ENCODE data around the gene GRIK4. TPM values are rescaled to one million over a fixed set of nuclear protein-coding genes. Genes with fewer than 3 reads are reported as not detected.

Gene GRIK4
- polyA plus RNA-seq, 1 experiment, result not detected

DNA sequence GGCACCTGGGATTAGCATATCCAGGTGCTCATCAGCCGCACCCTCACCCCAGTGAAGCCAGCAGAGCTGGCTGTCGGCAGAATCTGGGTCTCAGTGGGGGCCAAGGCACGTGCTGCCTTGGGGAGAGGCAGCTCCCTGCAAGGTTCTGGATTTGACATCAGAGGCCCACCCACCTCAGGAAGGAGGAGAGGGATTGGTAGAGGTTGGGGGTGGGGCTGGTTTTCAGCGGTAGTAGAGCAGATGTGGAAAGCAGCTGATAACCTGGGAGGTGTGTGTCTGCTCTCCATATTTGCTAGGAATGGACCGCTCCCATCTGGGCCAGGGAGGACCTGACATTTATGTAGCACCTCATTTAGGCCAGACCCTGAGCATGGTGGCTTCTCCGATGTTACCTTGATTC, 147.5 kb downstream of the GRIK4 start:
- TF ChIP-seq, protein P1, sequence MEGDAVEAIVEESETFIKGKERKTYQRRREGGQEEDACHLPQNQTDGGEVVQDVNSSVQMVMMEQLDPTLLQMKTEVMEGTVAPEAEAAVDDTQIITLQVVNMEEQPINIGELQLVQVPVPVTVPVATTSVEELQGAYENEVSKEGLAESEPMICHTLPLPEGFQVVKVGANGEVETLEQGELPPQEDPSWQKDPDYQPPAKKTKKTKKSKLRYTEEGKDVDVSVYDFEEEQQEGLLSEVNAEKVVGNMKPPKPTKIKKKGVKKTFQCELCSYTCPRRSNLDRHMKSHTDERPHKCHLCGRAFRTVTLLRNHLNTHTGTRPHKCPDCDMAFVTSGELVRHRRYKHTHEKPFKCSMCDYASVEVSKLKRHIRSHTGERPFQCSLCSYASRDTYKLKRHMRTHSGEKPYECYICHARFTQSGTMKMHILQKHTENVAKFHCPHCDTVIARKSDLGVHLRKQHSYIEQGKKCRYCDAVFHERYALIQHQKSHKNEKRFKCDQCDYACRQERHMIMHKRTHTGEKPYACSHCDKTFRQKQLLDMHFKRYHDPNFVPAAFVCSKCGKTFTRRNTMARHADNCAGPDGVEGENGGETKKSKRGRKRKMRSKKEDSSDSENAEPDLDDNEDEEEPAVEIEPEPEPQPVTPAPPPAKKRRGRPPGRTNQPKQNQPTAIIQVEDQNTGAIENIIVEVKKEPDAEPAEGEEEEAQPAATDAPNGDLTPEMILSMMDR (IDR thresholded peaks at IDR 0.05; ENCODE audit: insufficient read depth, low read depth, low read length), result no peak
- ChIA-PET POLR2A (no interaction called here), CTCF (interaction anchor here (1.1 to 1.4 kb wide), 2 partner anchors 8 to 10 kb away, joined by 3 to 5 read pairs; no protein-coding TSS in a partner anchor)
- no peak overlapping the region for H3K4me3 ChIP-seq (ENCODE audit: low read depth, low read length)
- H3K36me3 ChIP-seq (ENCODE audit: control insufficient read depth, insufficient read depth, low read length), result no peaks in the 10 kb centered on the region
- peaks cover 1% of the 10 kb centered on the region for H3K27me3 ChIP-seq (ENCODE audit: control insufficient read depth, insufficient read depth, low read length)
- no peak for DNase-seq (ENCODE audit: low read depth)

DNA sequence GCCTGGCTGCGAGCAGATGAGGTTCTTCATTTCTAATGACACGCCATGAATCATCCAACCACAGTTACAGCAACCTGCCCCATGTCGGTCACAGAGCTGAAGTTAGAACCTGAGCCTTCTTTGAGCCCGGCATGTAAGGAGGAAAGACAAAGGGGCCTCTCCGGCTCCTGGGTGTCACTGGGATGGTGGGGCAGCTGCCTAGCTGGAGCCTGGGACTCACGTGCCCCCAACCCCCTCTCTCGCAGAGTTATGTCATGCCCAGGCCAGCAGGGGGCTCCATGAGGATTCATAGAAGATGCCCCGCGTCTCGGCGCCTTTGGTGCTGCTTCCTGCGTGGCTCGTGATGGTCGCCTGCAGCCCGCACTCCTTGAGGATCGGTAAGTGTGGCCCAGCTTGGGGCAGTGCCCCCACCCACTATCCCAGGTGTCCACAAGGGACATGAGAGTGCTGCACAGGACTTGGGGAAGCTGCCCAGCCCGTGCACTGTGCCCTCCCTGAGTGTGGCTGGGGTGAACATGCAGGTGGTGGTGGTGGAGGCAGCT, 148.5 kb downstream of the GRIK4 start:
- H3K27me3 ChIP-seq (ENCODE audit: control insufficient read depth, insufficient read depth, low read length), result peaks cover 1% of the 10 kb centered on the region
- DNase-seq (ENCODE audit: low read depth), result no peak
- POLR2A ChIA-PET, result no interaction called here
- H3K4me3 ChIP-seq (ENCODE audit: low read depth, low read length), result no peak overlapping the region
- CTCF ChIA-PET, result interaction anchor here (0.7 to 1.4 kb wide), 4 partner anchors 9 to 25 kb away, joined by 3 to 5 read pairs (median 3); no protein-coding TSS in a partner anchor
- TF ChIP-seq, protein P1 (IDR thresholded peaks at IDR 0.05; ENCODE audit: insufficient read depth, low read depth, low read length), result peak; percentile 47
- H3K36me3 ChIP-seq (ENCODE audit: control insufficient read depth, insufficient read depth, low read length), result no peaks in the 10 kb centered on the region

DNA sequence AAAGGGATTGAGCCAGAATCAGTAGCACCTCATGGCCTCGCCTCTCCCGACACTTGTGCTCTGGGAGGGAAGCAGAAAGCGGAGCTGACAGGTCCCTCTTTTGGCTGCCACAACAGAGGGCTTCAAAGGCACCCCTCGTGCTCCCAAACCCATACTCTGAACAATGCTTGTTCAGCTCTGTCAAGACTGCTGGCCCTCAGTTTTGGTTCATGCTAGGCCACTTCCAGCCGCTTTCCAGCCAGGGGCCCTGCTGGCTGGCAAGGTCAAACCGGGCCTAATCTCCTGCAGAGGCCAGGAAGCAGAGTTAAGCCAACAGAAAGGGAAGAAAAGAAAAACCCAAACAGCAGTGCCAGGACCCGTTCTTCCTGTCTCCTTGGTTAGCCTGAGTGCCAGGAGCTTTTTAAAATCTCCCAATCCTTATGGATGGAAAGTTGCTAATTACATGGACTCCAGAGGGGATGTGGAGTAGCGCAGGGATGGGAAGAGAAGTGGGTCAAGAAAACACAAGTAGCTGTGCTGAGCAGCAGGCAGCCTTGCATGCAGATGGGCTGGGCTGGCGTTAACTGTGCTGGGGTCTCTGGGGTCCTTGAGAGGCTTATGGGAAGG, 150.6 kb downstream of the GRIK4 start:
- CTCF ChIA-PET, result no interaction called here
- H3K36me3 ChIP-seq (ENCODE audit: control insufficient read depth, insufficient read depth, low read length), result no peaks in the 10 kb centered on the region
- POLR2A ChIA-PET, result no interaction called here
- TF ChIP-seq, protein P1 (IDR thresholded peaks at IDR 0.05; ENCODE audit: insufficient read depth, low read depth, low read length), result no peak
- DNase-seq (ENCODE audit: low read depth), result no peak
- H3K4me3 ChIP-seq (ENCODE audit: low read depth, low read length), result no peak overlapping the region
- H3K27me3 ChIP-seq (ENCODE audit: control insufficient read depth, insufficient read depth, low read length), result peaks cover 4% of the 10 kb centered on the region

DNA sequence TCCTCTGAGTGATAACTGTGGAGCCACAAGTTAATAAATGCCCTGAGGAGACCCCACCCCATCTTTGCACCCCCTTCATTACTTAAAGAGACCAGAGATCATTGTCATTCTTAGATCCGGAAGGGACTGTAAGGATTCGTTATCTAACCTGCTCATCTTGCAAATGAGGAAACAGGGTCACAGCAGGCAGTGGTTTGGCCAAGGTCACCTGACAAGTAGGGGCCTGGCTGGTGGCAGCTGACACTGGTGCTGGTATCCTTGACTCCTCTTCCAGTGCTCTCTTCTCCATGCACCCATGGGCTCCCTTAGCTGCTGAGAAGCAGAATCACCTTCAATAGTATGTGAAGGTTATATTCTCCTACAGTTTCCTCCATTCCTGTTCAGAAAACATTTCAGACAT, 151.6 kb downstream of the GRIK4 start:
- H3K36me3 ChIP-seq (ENCODE audit: control insufficient read depth, insufficient read depth, low read length), result no peaks in the 10 kb centered on the region
- H3K27me3 ChIP-seq (ENCODE audit: control insufficient read depth, insufficient read depth, low read length), result peaks cover 4% of the 10 kb centered on the region
- CTCF ChIA-PET, result interaction anchor here (1.3 kb wide), 1 partner anchor 19 kb away, joined by 3 read pairs; no protein-coding TSS in a partner anchor
- TF ChIP-seq, protein P1 (IDR thresholded peaks at IDR 0.05; ENCODE audit: insufficient read depth, low read depth, low read length), result no peak
- no peak overlapping the region for H3K4me3 ChIP-seq (ENCODE audit: low read depth, low read length)
- no peak for DNase-seq (ENCODE audit: low read depth)
- POLR2A ChIA-PET, result no interaction called here

DNA sequence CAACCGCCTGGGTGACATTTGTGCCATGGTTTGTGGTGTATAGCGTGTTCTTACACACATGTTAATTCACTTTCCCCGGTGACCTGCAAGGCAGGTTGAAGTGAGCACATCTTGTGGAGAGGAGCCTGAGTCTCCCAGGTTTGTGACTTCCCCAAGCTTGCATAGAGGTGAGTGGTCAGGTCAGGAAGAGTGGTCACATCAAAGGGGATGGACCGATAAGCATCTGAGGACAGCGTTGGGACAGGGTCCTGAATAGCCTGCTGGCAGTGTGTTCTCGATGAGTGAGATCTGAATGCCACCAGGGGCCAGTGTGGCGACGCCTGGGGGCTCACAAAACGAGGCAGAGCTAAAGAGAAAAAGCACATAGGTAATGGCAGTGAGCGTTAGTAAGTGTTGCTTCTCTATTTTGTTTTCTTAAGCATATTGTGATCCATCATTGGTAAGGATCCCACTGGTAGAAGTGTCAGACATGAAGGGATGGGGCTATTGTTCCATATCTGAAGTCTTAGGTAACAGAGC, 154.6 kb downstream of the GRIK4 start:
- CTCF ChIA-PET, result no interaction called here
- H3K27me3 ChIP-seq (ENCODE audit: control insufficient read depth, insufficient read depth, low read length), result peaks cover 4% of the 10 kb centered on the region
- no peak for DNase-seq (ENCODE audit: low read depth)
- POLR2A ChIA-PET, result no interaction called here
- TF ChIP-seq, protein P1 (IDR thresholded peaks at IDR 0.05; ENCODE audit: insufficient read depth, low read depth, low read length), result no peak
- no peak overlapping the region for H3K4me3 ChIP-seq (ENCODE audit: low read depth, low read length)
- H3K36me3 ChIP-seq (ENCODE audit: control insufficient read depth, insufficient read depth, low read length), result no peaks in the 10 kb centered on the region

Data from BJ (cell line).